Uterus (tissue), 4 donors: ENCODE measurements around the gene SGPL1. TPM values are rescaled to one million over a fixed set of nuclear protein-coding genes. Genes with fewer than 3 reads are reported as not detected.

Experiments
- DNase-seq, 2 donors: peaks; one replicate each; pipeline ENCODE4 v3.0.0-alpha.2; 2019 to 2020
- H3K27ac ChIP-seq, 2 donors: fragments of 200-600 bp; sonication (generic); 1 replicate in 1 of 2; 2 replicates in 1 of 2; pipeline ENCODE4 v1.5.1; 2016 to 2018
- H3K27me3 ChIP-seq, 2 donors: fragments of 200-600 bp; sonication (generic); one replicate each; pipeline ENCODE4 v1.5.1; 2018 to 2019; ENCODE audit warnings: control low read depth in 1 of 2
- H3K36me3 ChIP-seq, 2 donors: fragments of 200-600 bp; sonication (generic); one replicate each; pipeline ENCODE4 v1.5.1; 2019; ENCODE audit warnings: control low read depth in 1 of 2
- H3K4me1 ChIP-seq, 2 donors: fragments of 200-600 bp; sonication (generic); one replicate each; pipeline ENCODE4 v1.5.1; 2018 to 2019; ENCODE audit warnings: control low read depth in 1 of 2
- H3K4me3 ChIP-seq, 2 donors: fragments of 200-600 bp; sonication (generic); 1 replicate in 1 of 2; 2 replicates in 1 of 2; pipeline ENCODE4 v1.5.1; 2018 to 2019; ENCODE audit warnings: mild to moderate bottlenecking in 1 of 2
- H3K9me3 ChIP-seq, 2 donors: fragments of 200-600 bp; sonication (generic); one replicate each; pipeline ENCODE4 v1.5.1; 2019; ENCODE audit warnings: control low read depth in 1 of 2
- POLR2A ChIP-seq, 2 donors: fragments of 450-650 bp; IDR thresholded peaks; one replicate each; pipeline ENCODE4 v1.6.1; 2016; ENCODE audit warnings: antibody characterized with exemption in 2 of 2, mild to moderate bottlenecking in 1 of 2, moderate library complexity in 1 of 2
- intact Hi-C: fragments of 100-400 bp; cut with DNase I; formaldehyde crosslinking; loops from one replicate; pipeline ENCODE4 v1.15.1; 2023; ENCODE audit warnings: low total_unique reads
- total RNA-seq, 4 donors: library from RNA; depleted of rRNA in 3 of 4; stranded (reverse); fragments of >200 nt in 3 of 4; gene quantifications; one replicate each; pipeline versions ENCODE4 v1.1.0 to v1.2.4, GENCODE V29; 2014 to 2023
- TF ChIP-seq, protein P1 (sequence below), 4 experiments: fragments of 200-600 bp in 2 of 4; fragments of 450-650 bp in 2 of 4; sonication (generic) in 2 of 4; IDR thresholded peaks; one replicate each; pipeline ENCODE4 v1.5.1; 2016 to 2019; ENCODE audit warnings: antibody characterized with exemption in 4 of 4, mild to moderate bottlenecking in 2 of 4, moderate library complexity in 1 of 4
- donor health status: DM: yes; HTN: yes; CAD: no.

The SGPL1 gene
- total RNA-seq, 4 donors from 2014 or later = 13.3 to 59.7 (median 27.3) TPM

DNA sequence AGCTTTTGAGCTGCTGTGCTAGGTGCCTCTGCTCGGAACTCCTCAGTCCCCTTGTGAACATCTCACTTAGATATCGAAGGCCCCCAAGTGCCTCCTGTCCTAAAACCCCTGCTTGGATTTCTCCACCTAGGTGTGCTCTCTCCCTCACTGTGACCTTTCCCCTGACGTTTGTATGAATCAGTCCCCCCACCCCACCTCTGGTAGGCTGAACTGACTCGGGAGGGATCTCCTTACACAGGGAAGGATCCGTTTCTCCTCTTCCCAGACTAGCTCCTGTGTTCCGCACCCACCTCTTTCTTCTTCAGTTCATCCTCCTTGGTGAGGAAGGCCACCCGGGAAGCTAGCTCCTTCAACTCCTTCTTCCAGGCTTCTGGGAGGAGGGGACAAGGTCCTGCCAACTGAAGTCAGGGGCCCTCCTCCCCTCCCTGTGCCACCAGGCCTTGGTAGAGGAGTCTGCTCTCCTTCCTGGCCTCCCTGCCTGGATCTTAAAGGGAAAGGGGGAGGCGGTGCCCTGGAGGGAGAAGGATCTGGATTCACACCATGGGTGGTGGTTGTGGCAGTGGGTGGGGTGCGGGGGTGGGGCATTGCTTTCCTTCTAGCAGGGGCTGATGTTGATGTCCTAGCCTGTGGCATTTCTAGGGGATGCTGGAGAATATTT is 37.4 kb upstream of the SGPL1 start:
- Histone ChIP-seq H3K4me3 (no peak overlapping the region), H3K4me1 (no peaks in the 10 kb centered on the region), H3K9me3 (no peaks in the 10 kb centered on the region), H3K27me3 (no peaks in the 10 kb centered on the region), H3K27ac (no peak overlapping the region), H3K36me3 (no peaks in the 10 kb centered on the region)
- TF ChIP-seq POLR2A (IDR thresholded peaks at IDR 0.05) = no peak
- TF ChIP-seq, protein P1, sequence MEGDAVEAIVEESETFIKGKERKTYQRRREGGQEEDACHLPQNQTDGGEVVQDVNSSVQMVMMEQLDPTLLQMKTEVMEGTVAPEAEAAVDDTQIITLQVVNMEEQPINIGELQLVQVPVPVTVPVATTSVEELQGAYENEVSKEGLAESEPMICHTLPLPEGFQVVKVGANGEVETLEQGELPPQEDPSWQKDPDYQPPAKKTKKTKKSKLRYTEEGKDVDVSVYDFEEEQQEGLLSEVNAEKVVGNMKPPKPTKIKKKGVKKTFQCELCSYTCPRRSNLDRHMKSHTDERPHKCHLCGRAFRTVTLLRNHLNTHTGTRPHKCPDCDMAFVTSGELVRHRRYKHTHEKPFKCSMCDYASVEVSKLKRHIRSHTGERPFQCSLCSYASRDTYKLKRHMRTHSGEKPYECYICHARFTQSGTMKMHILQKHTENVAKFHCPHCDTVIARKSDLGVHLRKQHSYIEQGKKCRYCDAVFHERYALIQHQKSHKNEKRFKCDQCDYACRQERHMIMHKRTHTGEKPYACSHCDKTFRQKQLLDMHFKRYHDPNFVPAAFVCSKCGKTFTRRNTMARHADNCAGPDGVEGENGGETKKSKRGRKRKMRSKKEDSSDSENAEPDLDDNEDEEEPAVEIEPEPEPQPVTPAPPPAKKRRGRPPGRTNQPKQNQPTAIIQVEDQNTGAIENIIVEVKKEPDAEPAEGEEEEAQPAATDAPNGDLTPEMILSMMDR (IDR thresholded peaks at IDR 0.05) = no peak
- DNase-seq = no peak
- intact Hi-C loops = no loop called here

DNA sequence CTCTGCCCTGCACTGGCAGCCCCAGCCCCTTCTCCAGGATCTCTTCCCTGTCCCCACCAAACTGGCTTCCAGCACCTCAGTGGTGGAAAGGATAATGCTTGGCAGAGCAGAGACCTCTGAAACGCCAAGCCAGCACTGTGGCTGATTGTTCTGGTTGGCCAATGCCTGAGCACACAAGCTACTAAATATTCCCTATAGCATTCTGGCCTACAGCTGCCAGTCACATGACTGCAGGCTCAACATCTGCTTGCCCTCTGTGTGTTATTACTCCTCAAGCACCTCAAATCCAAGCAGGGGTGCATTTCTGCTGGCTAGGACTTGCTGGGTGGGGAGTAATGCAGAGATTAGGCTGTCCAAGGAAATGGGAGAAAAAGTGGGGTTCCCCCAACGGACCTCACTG is 36.7 kb upstream of the SGPL1 start:
- Histone ChIP-seq H3K4me1 (no peaks in the 10 kb centered on the region), H3K27me3 (no peaks in the 10 kb centered on the region), H3K27ac (no peak overlapping the region), H3K4me3 (no peak overlapping the region), H3K9me3 (no peaks in the 10 kb centered on the region), H3K36me3 (no peaks in the 10 kb centered on the region)
- intact Hi-C loops = no loop called here
- DNase-seq = no peak
- no peak for TF ChIP-seq POLR2A (IDR thresholded peaks at IDR 0.05)
- TF ChIP-seq, protein P1 (IDR thresholded peaks at IDR 0.05) = no peak

DNA sequence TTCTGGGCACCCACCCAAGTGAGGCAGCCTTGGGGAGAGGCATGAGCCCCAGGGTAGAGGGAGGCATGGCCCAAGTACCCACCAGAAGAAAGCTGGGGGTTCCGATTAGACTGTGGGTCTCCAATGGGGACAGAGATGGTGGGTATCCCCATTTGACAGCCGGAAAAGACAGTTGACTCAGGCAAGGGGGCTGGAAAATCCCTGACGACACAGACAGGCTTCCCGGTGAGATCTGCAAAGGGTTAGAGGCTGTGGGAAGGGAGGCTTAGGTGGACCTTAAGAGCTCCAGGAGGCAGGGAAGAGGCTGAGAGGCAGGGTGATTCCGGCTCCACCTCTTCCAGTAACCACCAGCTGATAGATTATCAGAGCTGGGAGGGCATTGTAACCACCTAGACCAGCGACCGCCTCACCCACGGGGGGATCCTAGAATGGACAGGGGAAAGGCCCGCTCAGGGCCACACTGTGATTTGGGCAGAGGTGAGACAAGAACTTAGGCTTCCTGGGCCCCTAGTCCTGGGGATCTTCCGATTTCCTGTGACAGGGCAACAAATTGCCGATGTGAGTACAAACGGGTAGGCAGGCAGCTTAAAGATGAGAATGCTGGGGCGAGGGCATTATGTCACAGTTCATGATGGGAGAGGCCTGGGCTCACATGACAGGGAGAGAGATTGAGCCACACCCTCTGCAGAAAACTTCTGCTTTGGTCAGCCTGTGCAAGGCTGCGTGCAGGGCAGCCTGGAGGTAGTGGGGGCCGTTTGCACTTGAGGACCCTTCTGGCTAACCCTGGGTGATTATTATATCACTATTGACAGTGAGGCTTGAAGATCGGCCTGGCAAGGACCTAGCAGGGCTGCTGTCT is 36.0 kb upstream of the SGPL1 start:
- Histone ChIP-seq H3K27ac (no peak overlapping the region), H3K36me3 (no peaks in the 10 kb centered on the region), H3K27me3 (no peaks in the 10 kb centered on the region), H3K9me3 (no peaks in the 10 kb centered on the region), H3K4me1 (no peaks in the 10 kb centered on the region), H3K4me3 (no peak overlapping the region)
- intact Hi-C loops = no loop called here
- no peak for DNase-seq
- TF ChIP-seq, protein P1 (IDR thresholded peaks at IDR 0.05) = no peak
- TF ChIP-seq POLR2A (IDR thresholded peaks at IDR 0.05) = no peak

DNA sequence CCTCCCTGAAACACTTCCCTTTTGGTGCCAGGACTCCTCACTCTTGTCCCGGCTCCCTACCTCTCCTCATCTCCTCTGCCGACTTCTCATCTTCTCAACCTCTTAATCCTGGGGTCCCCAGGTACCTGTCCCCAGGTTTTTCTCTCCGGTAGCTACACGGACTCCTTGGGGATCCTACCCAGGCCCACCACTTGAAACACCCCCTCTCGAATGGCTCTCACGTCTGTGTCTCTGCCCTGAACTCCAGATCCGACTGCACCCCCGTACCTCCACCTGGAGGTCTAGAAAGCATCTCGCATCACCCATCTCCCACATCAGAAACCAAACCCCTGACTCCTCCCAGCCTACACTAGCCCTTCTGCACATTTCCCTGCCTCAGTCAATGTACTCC is 35.4 kb upstream of the SGPL1 start:
- H3K27me3 ChIP-seq = no peaks in the 10 kb centered on the region
- DNase-seq = no peak
- TF ChIP-seq, protein P1 (IDR thresholded peaks at IDR 0.05) = no peak
- TF ChIP-seq POLR2A (IDR thresholded peaks at IDR 0.05) = no peak

GRCh38 chr10:70780772-70781171 is 35.0 kb upstream of the SGPL1 start:
- H3K4me1 ChIP-seq = no peaks in the 10 kb centered on the region
- DNase-seq = no peak
- intact Hi-C loops = no loop called here

More for the DNA sequence above, 35.4 kb upstream of the SGPL1 start:
- Histone ChIP-seq H3K9me3 (no peaks in the 10 kb centered on the region), H3K4me1 (no peaks in the 10 kb centered on the region), H3K27ac (no peak overlapping the region), H3K4me3 (no peak overlapping the region), H3K36me3 (no peaks in the 10 kb centered on the region)
- intact Hi-C loops = no loop called here

More at GRCh38 chr10:70780772-70781171, 35.0 kb upstream of the SGPL1 start:
- no peaks in the 10 kb centered on the region for H3K36me3 ChIP-seq
- H3K9me3 ChIP-seq = no peaks in the 10 kb centered on the region
- no peak overlapping the region for H3K4me3 ChIP-seq
- no peaks in the 10 kb centered on the region for H3K27me3 ChIP-seq
- TF ChIP-seq, protein P1 (IDR thresholded peaks at IDR 0.05) = no peak
- no peak for TF ChIP-seq POLR2A (IDR thresholded peaks at IDR 0.05)
- no peak overlapping the region for H3K27ac ChIP-seq
